SK-N-SH (cell line): ENCODE data around the gene OR2V1.

Source experiments
- NFIC ChIP-seq: IDR thresholded peaks from 2 replicates; pipeline ENCODE4 v1.4.0; 2012; ENCODE audit warnings: borderline replicate concordance
- POLR2AphosphoS5 ChIP-seq: IDR thresholded peaks from 2 replicates; pipeline ENCODE4 v1.6.1; 2012; ENCODE audit warnings: low read depth, low read length
- TEAD4 ChIP-seq: IDR thresholded peaks from 2 replicates; pipeline ENCODE4 v1.4.0; 2012; ENCODE audit warnings: mild to moderate bottlenecking, borderline replicate concordance; ENCODE audit not compliant: insufficient read depth
- USF2 ChIP-seq: fragments of 150-350 bp; IDR thresholded peaks from 2 replicates; pipeline ENCODE4 v1.6.1; 2017; ENCODE audit warnings: antibody characterized with exemption, low read length, low read depth, borderline replicate concordance

GRCh38 chr5:181086884-181087205 lies 44.1 kb downstream of the OR2V1 start:
- TF ChIP-seq USF2 (no peak), POLR2AphosphoS5 (no peak), TEAD4 (no peak), NFIC (no peak)
